ENCODE data around the gene ZNF431. TPM values are rescaled to one million over a fixed set of nuclear protein-coding genes. Genes with fewer than 3 reads are reported as not detected.

ZNF431 gene
- total and polyA plus RNA-seq, 12 donors: 4.0 to 19.6 (median 14.5) TPM

DNA sequence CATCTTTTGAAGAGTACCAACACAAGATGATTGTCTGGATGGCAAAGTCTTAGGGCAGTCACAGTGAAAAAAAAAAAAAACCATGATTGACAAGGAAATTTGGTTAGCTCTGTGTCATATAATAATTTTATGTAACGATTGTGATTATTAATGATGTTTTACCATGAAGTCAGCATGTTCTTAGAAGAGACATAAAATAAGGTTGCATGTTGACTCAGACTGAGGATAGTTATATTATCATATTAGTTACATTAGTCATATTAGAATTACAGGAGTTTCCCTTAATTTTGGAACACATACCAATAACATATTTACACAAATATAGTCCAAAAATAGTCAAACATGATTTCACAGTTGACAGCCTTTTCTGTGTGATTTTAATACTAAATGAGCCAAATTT lies 5.7 kb downstream of the ZNF431 start:
- no peak for ATAC-seq
- peaks cover 0 to 14% (median 9%) of the 10 kb centered on the region in 9 donors for H3K4me1 ChIP-seq
- 94 to 95% methylated on average over 1 of the region's 1 CpG for WGBS, 2 donors
- no peak for TF ChIP-seq CTCF (IDR thresholded peaks at IDR 0.05)
- H3K27me3 ChIP-seq: no peaks in the 10 kb centered on the region
- H3K36me3 ChIP-seq: peaks cover 0 to 91% (median 29%) of the 10 kb centered on the region in 9 donors
- H3K27ac ChIP-seq: no peak overlapping the region
- H3K4me3 ChIP-seq: no peak overlapping the region
- intact Hi-C loops (cut with DNase I): loop anchor here in 2 of 10 donors (10.0 kb wide), 1 partner anchor 63 kb away; the partner anchor contains the start of gene ZNF714 (in 2 of the 2)
- H3K9me3 ChIP-seq: no peaks in the 10 kb centered on the region
- DNase-seq: no peak

GRCh38 chr19:21148681-21149080 lies 6.8 kb downstream of the ZNF431 start:
- DNase-seq: no peak
- Histone ChIP-seq H3K27me3 (no peaks in the 10 kb centered on the region), H3K9me3 (peaks cover 0 to 2% (median 0%) of the 10 kb centered on the region in 11 donors), H3K4me1 (peaks cover 0 to 6% (median 0%) of the 10 kb centered on the region in 9 donors), H3K27ac (peak overlapping the region in 1 of 10 donors; percentile 5), H3K36me3 (peaks cover 0 to 98% (median 29%) of the 10 kb centered on the region in 9 donors), H3K4me3 (no peak overlapping the region)
- TF ChIP-seq CTCF (IDR thresholded peaks at IDR 0.05): no peak
- intact Hi-C loops (cut with DNase I): loop anchor here in 2 of 10 donors (10.0 kb wide), 1 partner anchor 64 kb away; the partner anchor contains the start of gene ZNF714 (in 2 of the 2)
- peak in 7 of 8 donors; percentile 52 to 86 (median 80) for ATAC-seq

- WGBS, 2 donors: 96 to 97% methylated on average over 6 of the region's 6 CpGs
- Histone ChIP-seq H3K36me3 (peaks cover 0 to 89% (median 29%) of the 10 kb centered on the region in 9 donors), H3K4me1 (peaks cover 0 to 6% (median 0%) of the 10 kb centered on the region in 9 donors), H3K4me3 (no peak overlapping the region), H3K27ac (no peak overlapping the region), H3K9me3 (peaks cover 0 to 4% (median 0%) of the 10 kb centered on the region in 11 donors), H3K27me3 (no peaks in the 10 kb centered on the region)
- DNase-seq (no peak), ATAC-seq (no peak)
- no peak for TF ChIP-seq CTCF (IDR thresholded peaks at IDR 0.05)
- intact Hi-C loops (cut with DNase I): loop anchor here in 2 of 10 donors (10.0 kb wide), 1 partner anchor 65 kb away; the partner anchor contains the start of gene ZNF714 (in 2 of the 2)
These were observed 8.0 kb downstream of the ZNF431 start for GRCh38 chr19:21149877-21150276.

GRCh38 chr19:21151460-21151859 lies 9.6 kb downstream of the ZNF431 start:
- H3K36me3 ChIP-seq: peaks cover 0 to 78% (median 24%) of the 10 kb centered on the region in 9 donors
- H3K9me3 ChIP-seq: peaks cover 0 to 6% (median 0%) of the 10 kb centered on the region in 11 donors
- 100% methylated on average over 1 of the region's 1 CpG for WGBS, 2 donors
- no peaks in the 10 kb centered on the region for H3K27me3 ChIP-seq
- no peak for TF ChIP-seq CTCF (IDR thresholded peaks at IDR 0.05)
- ATAC-seq (no peak), DNase-seq (no peak)
- H3K4me1 ChIP-seq: peaks cover 0 to 6% (median 0%) of the 10 kb centered on the region in 9 donors
- intact Hi-C loops (cut with DNase I): no loop called here
- H3K4me3 ChIP-seq: no peak overlapping the region
- no peak overlapping the region for H3K27ac ChIP-seq
